H1 (cell line): Measurements from ENCODE around the gene SRGAP3. TPM values are rescaled to one million over a fixed set of nuclear protein-coding genes. Genes with fewer than 3 reads are reported as not detected.

Experiments
- CHD7 ChIP-seq: fragments of 300-600 bp; sonication (generic); IDR thresholded peaks from 2 replicates; pipeline ENCODE4 v1.7.1; 2012; ENCODE audit warnings: low read length, moderate library complexity, mild to moderate bottlenecking, inconsistent platforms; ENCODE audit not compliant: insufficient replicate concordance
- SIX5 ChIP-seq: IDR thresholded peaks from 2 replicates; pipeline ENCODE4 v1.6.1; 2011; ENCODE audit warnings: mild to moderate bottlenecking, low read depth, low read length
- polyA plus RNA-seq, 7 experiments: library from polyadenylated mRNA; depleted of rRNA in 3 of 7; stranded (reverse) in 5 of 7; unstranded in 2 of 7; fragments of >200 nt in 5 of 7; fragments of 200-250 nt in 2 of 7; gene quantifications; 1 replicate in 5 of 7; 2 replicates in 1 of 7; 4 replicates in 1 of 7; pipeline versions ENCODE4 v1.2.1 to v1.2.3, GENCODE V29; 2011 to 2013; ENCODE audit warnings: missing spikeins in 2 of 7, mixed read lengths in 2 of 7
- total RNA-seq: library from RNA; stranded (reverse); fragmentation: NEBNext Ultra II Directional; extraction: Animal tissue kit (Norgen Biotek cat#: 25700); gene quantifications from 2 replicates; pipeline ENCODE4 v1.2.1, GENCODE V29; 2021

The SRGAP3 gene
- total and polyA plus RNA-seq, 2 of the 8 experiments (the other 6 are each of a cell fraction or from before 2014, with no cell fraction given) = 5.8 to 11.4 TPM

GRCh38 chr3:9185046-9185445, 64.4 kb downstream of the SRGAP3 start (continued):
- TF ChIP-seq CHD7 (no peak), SIX5 (no peak)
